LNCAP (cell line): Measurements from ENCODE around the gene YPEL5.

Experiments
- CTCF ChIP-seq: fragments of 450-650 bp; IDR thresholded peaks from 2 replicates; pipeline ENCODE4 v1.5.1; 2017; ENCODE audit warnings: mild to moderate bottlenecking

YPEL5 gene

GRCh38 chr2:30146337-30147195 is at the start of gene YPEL5:
Gene YPEL5 (plus strand): TSS chr2:30147007. CDS start chr2:30156652, 9,645 bp downstream.
- TF ChIP-seq CTCF = no peak

- TF ChIP-seq CTCF = no peak
Measured at GRCh38 chr2:30098266-30099005, 48.4 kb upstream of the YPEL5 start.

GRCh38 chr2:30104307-30104706 is 42.5 kb upstream of the YPEL5 start:
- TF ChIP-seq CTCF = no peak

GRCh38 chr2:30105556-30105955 is 41.3 kb upstream of the YPEL5 start:
- no peak for TF ChIP-seq CTCF

- TF ChIP-seq CTCF = no peak
Measured at GRCh38 chr2:30106543-30106942, 40.3 kb upstream of the YPEL5 start.

GRCh38 chr2:30108192-30108591 is 38.6 kb upstream of the YPEL5 start:
- TF ChIP-seq CTCF = no peak

- no peak for TF ChIP-seq CTCF
Measured at GRCh38 chr2:30108851-30109250, 38.0 kb upstream of the YPEL5 start.
